Ramos (cell line): ENCODE data around the gene LRRC3.

ENCODE experiments used
- in situ Hi-C: fragments of 300-500 bp; cut with MboI; formaldehyde crosslinking; loops from one replicate; pipeline ENCODE4 v1.14.3; 2022; ENCODE audit warnings: low sequenced_read_pairs; ENCODE audit not compliant: unreplicated experiment

Gene LRRC3

DNA sequence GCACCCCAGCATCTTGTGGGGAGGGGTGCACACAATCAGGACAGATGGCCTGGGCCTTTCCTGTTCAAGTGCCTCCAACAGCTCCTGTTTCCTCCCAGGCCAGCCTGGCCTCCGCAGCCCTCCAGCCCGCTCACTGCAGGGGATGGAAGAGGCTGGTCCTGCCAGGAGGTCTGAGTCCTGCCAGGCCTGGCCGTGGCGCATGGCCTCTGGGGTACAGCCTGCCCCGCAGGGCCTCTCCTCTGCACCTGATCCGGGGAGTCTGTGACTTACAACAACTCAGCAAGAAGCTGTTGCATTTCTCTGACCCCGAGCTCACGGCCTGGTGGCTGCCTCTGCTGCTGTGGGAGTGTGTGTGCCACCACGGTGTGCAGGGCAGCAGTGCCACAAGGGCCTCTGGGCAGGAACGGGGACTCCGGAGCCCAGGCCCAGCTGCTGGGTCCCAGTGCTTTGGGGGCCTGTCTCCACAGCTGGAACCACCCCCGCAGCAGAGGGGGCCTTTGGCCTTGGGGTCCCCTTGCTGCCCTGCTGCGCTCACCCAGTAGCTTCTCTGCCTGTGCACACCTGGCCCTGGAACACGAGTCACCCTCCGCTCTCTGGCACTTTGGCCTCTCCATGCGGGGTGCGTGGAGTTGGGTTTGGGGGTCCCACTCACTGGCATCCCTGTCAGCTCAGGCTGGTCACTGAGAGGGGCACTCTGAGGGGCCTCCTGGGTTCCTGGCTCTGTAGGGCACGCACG, 17.4 kb upstream of the LRRC3 start:
- in situ Hi-C loops, result loop anchor here (5.0 kb wide), 1 partner anchor 49 kb away; no protein-coding TSS in a partner anchor

DNA sequence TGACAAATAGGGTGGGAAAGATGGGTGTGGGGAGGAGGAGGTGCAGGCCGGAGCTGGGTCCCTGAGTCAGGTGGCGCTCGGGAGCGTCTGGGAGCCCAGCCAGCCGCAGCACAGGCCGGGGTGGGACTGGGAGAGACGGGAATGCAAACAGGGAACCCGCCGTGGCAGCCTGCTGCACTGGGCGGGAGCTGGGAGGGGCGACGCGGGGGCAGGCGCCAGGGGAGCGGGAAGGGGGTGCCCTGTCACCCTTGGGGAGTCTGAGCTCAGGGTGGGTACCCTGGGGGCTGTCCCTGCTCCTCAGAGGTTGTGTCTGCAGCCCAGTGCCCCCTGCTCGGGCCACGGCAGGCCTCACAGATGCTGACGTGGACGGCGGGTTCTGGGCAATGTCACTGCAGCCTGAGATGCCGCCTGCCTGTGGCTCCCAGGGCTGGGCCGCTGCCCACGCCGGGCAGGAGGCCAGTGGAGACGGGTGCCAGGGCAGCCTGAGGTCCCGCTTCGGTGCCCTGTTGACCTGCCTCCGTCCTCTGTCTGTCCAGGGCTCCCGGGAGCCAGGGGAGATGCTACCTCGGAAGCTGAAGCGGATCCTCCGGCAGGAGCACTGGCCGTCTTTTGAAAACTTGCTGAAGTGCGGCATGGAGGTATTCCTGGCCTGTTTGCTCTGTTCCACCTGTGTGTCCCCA, 16.6 kb upstream of the LRRC3 start:
- in situ Hi-C loops, result loop anchor here (5.0 kb wide), 1 partner anchor 49 kb away; no protein-coding TSS in a partner anchor

DNA sequence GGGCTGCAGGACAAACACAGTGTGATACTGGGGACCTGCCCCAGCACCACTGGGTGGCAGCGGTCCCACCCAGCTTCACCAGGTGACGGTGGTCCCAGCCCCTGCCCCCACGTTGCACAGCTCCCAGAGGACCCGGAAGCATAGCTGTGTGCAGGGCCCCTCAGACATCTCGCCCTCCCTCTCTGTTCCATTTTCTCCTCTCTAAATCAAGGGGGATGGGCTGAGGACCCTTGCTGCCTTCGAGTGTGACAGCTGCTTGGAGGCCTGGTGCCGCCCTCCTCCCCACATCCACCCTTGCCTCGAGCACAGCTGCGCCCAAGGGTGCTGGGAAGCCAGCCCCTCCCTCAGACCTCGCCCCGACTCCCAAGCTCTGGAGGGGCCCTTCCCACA, 16.1 kb upstream of the LRRC3 start:
- in situ Hi-C loops, result loop anchor here (5.0 kb wide), 1 partner anchor 48 kb away; no protein-coding TSS in a partner anchor

DNA sequence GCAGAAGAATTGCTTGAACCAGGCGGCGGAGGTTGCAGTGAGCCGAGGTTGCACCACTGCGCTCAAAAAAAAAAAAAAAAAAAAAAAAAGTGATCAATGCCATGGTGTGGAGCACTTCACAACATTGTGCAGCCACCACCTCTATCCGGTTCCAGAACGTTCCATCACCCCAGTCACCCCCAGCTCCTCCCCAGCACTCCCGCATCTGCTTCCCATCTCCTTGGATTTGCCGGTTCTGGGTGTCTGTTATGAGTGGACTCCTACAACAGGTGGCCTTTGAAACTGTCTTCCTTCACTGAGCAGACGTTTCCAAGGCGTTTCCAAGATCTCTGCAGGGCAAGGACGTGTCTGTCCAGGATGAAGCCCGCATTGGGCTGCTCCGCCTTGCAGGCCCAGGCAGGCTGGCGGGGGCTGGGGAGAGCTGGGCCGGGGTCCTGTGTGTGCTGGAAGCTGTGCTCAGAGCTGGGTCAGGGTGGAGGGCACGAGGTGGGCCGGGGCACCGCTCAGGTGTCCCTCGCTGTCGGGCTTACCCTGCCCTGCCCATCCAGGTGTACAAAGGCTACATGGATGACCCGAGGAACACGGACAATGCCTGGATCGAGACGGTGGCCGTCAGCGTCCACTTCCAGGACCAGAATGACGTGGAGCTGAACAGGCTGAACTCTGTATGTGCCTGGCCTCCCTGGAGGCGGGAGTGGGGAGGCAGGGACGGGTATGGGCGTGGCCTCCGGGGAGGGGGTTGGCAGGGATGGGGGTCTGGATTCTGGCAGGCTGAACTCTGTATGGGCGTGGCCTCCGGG, 14.9 kb upstream of the LRRC3 start:
- in situ Hi-C loops, result no loop called here

DNA sequence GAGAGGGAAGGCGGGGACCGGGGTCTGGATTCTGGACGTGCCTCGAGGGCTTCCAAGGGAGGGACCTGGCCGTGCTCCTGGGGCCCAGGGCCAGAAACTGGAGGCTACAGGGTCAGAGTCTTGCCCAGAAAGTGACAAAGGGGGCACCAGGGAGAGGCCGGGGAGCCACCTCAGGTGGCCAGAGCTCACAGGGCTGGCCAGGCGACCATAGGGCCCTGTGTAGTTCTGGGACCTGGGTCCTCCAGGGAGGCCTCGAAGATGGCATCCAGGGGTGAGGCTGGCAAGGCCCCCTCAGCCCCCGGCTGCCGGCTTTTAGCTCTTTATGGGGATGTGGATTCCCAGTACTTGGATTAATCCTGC, 14.3 kb upstream of the LRRC3 start:
- in situ Hi-C loops, result no loop called here

DNA sequence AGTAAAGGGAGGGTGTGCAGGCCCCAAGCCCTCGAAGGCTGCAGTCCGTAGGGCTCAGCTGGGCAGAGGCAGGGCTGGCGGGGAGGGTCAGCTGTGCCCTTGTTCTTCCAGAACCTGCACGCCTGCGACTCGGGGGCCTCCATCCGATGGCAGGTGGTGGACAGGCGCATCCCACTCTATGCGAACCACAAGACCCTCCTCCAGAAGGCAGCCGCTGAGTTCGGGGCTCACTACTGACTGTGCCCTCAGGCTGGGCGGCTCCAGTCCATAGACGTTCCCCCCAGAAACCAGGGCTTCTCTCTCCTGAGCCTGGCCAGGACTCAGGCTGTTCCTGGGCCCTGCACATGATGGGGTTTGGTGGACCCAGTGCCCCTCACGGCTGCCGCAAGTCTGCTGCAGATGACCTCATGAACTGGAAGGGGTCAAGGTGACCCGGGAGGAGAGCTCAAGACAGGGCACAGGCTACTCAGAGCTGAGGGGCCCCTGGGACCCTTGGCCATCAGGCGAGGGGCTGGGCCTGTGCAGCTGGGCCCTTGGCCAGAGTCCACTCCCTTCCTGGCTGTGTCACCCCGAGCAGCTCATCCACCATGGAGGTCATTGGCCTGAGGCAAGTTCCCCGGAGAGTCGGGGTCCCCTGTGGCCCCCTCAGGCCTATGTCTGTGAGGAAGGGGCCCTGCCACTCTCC, 13.6 kb upstream of the LRRC3 start:
- in situ Hi-C loops, result no loop called here

DNA sequence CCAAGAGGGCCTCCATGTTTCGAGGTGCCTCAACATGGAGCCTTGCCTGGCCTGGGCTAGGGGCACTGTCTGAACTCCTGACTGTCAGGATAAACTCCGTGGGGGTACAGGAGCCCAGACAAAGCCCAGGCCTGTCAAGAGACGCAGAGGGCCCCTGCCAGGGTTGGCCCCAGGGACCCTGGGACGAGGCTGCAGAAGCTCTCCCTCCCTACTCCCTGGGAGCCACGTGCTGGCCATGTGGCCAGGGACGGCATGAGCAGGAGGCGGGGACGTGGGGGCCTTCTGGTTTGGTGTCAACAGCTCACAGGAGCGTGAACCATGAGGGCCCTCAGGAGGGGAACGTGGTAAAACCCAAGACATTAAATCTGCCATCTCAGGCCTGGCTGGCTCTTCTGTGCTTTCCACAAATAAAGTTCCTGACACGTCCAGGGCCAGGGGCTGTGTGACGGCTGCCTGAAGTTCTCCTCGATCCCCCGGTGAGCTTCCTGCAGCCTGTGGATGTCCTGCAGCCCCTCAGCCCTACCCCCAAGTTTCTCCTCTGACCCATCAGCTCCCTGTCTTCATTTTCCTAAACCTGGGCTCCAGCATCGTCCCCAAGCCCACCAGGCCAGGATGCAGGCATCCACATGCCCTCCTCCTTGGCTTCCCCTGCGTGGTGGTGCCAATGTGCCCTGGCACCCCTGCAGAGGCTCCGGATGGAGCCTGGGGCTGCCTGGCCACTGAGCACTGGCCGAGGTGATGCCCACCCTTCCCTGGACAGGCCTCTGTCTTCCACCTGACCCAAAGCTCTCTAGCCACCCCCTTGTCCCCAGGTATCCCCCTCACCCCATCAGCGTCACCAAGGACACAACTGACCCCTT, 12.8 kb upstream of the LRRC3 start:
- in situ Hi-C loops, result no loop called here

DNA sequence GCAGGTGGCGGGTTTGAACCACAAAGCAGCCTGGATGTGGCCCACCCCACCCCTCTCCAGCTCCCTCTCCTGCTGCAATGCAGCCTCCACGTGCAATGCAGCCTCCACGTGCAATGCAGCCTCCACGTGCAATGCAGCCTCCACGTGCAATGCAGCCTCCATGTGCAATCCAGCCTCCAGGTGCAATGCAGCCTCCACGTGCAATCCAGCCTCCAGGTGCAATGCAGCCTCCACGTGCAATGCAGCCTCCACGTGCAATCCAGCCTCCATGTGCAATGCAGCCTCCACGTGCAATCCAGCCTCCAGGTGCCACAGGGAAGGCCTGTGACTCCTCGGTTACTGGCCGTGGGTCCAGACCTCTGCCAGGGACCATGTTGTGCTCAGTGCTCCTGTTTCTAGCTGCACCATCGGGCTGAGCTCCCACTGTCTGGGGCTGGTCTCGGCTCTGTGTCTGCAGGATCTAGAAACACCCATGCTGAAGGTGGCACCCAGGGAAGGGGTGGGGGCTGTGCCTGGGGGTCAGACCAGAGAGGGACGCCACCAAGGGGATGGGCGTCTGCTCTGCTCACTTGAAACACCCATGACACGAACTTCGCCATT, 11.9 kb upstream of the LRRC3 start:
- in situ Hi-C loops, result no loop called here

DNA sequence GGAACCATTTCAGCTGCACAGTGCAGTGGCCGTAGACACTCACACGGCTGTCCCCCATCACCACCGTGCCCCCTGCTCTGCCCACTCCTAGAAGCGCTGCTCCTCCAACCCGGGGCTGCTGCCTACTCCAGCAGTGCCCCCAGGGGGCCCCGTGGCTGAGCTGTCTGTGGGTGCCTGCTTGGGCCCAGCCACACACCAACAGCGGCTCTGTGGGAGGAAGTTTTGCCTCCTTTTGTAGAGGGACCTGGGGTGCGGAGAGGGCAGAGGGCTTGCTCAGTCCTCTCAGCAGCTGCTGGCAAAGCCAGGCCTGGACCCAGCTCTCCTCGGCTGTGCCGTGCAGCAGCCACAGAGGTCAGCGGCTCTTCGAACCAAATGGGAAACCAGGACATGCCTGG, 11.4 kb upstream of the LRRC3 start:
- in situ Hi-C loops, result no loop called here

DNA sequence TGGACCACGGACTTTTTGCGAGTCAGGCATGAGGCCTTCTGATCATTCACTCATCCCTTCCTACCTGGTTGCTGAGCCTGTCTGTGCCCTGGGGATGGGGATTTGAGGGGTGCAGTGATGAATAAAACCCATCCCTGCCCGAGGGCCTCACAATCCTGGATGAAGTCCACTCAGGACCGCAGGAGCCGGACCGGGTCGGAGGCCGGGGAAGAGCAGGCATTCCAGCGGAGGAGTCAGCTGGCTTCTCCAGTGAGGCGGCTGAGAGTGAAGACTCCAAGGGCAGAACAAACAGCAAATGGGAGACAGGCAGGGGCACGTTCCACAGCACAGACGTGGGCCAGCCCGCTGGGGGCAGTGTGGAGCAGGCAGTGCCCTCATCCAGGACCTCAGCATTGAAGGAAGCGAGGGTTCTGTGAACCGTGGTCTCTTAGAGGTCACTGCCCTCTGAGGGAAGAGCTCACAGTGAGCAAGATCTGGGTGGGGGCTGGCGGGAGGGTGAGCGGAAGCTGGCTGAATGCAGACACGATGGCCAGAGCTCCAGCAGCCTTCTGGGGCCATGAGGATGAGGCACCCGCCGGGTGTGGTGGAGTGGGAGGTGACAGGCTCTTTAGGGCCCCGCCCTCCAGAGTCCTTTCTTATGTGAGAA, 10.9 kb upstream of the LRRC3 start:
- in situ Hi-C loops, result no loop called here

DNA sequence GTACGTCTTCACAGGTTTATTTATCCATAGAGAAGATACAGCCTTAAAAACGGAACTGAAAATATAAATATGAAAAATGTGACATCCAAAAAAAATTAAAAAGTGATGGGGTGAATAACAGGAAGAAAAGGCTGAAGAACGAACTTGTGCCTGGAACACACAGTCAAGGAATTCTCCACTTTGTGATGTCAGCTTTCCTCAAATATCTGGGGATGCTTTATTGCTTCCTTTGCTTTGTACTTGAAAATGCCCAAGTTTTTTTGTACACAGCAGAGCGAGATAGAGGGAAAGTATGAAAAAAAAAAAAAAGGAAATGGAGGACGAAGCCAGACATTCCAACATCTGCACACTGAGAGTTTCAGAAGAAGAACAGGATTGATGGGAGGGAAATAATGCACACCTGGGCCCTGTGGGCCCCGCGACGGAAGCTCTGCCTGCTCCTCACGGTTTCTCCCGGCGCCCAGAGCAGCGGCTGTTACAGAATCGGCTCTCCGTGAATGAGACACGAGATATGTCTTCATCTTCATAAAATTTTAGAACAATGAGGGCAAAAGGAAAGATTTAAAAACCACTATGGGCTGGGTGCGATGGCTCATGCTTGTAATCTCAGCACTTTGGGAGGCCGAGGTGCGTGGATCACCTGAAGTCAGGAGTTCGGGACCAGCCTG, 10.0 kb upstream of the LRRC3 start:
- in situ Hi-C loops, result no loop called here

DNA sequence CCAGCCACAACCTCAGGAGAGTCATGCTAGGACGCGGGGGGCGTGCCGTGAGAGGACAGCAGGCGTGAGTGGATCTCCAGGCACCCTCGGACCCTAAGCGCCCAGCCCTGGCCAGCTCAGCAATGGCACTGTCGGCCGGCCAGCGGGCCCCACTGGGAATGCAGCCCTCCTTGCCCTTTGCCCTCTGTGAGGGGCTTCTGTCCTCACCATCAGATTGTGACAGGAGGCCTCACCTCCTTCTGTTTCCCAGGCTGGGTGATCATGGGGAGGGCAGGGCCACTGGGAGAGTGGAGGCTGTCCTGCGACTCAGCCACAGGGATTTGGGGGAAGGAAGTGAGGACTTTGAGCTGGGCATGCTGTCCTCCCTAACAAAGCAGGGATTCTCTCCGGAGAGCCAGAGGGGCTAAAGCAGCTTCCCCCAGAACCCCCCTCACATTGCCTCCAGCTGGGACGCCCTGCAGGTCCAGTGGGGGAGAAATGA, 6.6 kb upstream of the LRRC3 start:
- in situ Hi-C loops, result no loop called here

DNA sequence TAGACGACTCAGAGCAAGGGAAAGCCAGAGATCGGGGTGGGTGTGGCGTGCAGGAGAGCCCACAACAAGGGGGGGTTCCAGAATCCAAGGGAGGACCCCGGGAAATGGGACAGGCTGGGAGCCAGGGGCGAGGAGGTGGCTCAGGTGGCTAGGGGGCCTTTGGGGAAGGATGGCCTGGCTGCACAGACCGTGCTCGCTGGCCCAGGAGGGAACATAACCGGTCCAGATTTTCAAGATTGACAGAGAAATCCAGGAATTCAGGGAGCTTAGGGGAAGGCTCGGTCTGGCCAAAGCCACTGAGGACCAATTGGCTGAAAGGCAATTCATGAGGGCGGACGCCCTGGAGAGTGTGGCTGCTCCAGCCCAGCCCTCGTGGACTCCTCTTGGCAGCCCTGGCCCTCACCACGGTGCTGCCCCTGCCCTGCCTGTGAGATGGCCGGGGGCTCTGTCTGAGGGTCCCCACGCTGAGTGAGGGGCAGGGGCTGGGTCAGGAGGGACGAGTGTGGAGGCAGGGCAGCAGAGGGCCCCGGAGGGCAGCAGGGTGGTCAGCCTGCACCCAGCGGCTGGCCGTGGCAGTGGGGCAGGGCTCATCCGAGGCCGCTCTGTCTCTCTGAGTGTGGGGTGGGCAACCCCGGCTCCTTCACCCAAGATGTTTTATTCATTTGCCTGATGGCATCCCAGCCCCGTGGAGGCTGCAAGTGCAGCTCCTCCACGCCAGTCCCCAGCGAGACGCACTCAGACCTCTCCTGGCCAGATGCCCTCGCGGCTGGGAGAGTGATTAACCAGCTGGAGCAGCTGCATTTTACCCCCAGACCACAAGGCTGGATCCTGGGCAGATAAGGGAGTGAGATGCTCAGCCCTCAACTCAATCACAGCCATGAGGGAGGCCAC, 5.6 kb upstream of the LRRC3 start:
- in situ Hi-C loops, result no loop called here

DNA sequence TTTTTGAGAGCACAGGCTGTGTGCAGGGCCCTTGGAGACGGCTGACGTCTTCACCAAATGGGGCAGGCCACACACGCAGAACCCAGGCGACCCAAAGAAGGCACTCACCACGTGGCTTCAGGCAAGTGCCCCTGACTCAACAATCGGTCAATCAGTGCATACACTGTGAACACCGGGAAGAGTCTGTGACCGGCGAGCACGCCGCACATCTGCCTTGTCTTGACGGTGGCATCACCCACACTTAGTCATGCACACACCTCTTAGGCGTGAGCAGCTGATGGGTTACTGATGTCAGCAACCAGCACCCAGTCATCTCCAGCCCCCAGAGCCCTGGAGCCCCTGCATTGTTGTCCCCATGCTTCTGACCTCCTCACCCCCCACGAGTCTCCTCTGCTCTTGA, 4.9 kb upstream of the LRRC3 start:
- in situ Hi-C loops, result no loop called here

DNA sequence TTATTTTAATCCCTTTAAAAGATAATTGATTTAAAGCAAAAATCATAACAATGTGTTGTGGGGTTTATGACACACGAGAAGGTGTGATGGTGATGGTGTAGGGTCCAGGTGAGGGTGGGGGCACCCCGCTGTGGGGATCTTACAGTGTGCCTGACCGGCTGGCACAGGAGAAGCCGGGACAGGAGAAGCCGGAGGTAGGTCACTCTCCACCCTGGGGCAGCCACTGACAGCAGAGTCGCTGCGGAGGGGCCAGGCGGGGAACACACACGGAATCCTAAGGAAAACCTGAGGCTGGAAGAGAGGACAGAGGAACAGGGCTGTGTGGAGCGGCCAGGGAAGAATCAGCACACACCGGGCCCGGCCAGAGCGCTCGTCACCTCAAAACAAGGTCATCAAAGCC, 4.3 kb upstream of the LRRC3 start:
- in situ Hi-C loops, result no loop called here

DNA sequence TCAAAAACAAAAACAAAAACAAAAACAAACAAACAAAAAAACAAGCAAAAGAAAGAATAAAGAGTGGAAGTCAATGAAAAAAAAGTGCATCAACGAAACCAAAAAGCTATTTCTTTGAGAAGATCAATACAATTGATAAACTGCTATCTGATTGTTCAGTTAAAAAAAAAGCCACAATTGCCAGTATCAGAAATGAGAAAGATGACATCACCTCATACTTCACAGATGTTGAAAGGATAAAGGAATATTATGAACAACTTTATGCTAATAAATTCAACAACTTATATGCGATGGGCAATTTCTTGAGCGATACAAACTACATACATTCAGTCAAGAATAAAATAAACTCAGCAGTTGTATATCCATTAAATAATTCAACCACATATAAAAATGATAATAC, 2.2 kb upstream of the LRRC3 start:
- in situ Hi-C loops, result no loop called here

DNA sequence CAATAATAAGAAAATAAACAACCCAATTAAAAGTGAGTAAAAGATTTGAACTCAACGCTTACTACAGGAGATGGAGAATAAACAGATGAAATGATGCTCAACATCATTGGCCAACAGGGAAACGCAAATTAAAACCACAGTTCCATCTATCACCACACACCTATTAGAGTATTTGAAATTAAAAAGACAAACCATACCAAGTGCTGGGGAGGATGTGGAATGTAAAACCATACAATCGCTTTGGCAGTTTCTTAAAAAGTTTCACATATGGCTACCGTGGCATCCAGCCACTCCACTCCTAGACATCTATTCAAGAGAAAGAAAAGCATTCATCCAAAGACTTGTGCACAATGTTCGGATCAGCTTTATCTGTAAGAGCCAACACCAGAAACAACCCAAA, 1.3 kb upstream of the LRRC3 start:
- in situ Hi-C loops, result no loop called here
